Memory B cell (primary cell): ENCODE results near the gene SLC46A1.
"Not testable (repeated sequence)": the region's sequence is repeated elsewhere in the genome, so short reads cannot be mapped to it uniquely, and the experiment has no call there.

ENCODE experiments used
- ATAC-seq: fragments of 150-1000 bp; cut with Tn5 transposase; 2 replicates; pipeline ENCODE4 v1.10.0; 2021; ENCODE audit warnings: low read depth, mild to moderate bottlenecking, moderate library complexity
- DNase-seq, 2 donors: peaks; one replicate each; pipeline ENCODE4 v3.0.0; 2022; ENCODE audit warnings: low spot score in 2 of 2
- H3K27ac Mint-ChIP-seq: one replicate; pipeline ENCODE4 v1.8.0; 2022; ENCODE audit warnings: mild to moderate bottlenecking, moderate library complexity, mixed read lengths
- H3K27me3 Mint-ChIP-seq: one replicate; pipeline ENCODE4 v1.8.0; 2022; ENCODE audit warnings: mixed read lengths
- H3K36me3 Mint-ChIP-seq: one replicate; pipeline ENCODE4 v1.8.0; 2022; ENCODE audit warnings: mild to moderate bottlenecking, mixed read lengths
- H3K4me1 Mint-ChIP-seq: one replicate; pipeline ENCODE4 v1.8.0; 2022; ENCODE audit warnings: mixed read lengths
- H3K4me3 Mint-ChIP-seq: one replicate; pipeline ENCODE4 v1.8.0; 2022; ENCODE audit warnings: mild to moderate bottlenecking, moderate library complexity, mixed read lengths
- H3K9me3 Mint-ChIP-seq: one replicate; pipeline ENCODE4 v1.8.0; 2022; ENCODE audit warnings: mixed read lengths

Gene SLC46A1

DNA sequence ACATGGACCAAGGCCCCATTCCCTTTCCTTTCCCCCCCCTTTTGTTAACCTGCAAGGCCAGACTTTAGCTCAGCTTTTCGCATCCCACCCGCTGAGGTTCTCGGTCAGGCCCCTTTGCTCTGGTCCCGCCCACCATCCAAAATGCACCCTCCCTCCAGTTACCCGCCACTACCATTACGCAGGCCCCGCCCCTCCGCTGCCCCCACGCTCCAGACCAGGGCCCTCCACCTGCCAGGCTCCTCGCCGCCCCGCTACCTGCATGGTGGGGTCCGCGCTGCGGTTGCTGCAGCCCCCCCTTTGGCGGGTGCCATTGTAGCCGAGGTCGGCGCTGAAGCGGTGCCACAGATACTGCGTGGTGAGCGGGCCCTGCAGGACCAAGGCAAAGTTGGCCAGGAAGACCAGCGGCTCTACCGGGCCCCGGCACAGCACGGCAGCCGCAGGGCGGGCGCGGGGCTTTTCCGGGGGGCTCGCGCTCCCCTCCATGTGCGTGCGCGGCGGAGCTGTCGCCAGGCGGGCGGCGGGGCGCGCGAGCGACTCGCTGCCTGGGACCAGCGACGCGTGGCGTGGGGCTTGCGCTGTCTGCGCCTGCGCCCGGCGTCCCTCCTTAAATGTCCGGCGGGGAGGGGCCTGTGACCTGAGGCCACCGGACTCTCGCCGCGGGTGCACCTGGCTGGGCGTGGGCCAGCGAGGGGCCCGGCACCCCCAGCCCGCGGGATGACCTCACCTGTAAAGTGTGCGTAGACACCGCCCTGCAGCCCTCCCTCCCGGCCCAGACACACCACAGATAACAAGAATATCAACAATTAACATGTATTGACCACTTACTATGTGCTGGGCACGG is at the start of gene SLC46A1:
Gene SLC46A1, minus strand, starts transcription at position 581 of the 841 bp plus-strand sequence. Its CDS starts 98 bp downstream, at position 483.
- H3K4me1 Mint-ChIP-seq: peaks cover 8% of the 10 kb centered on the region
- peak; percentile 32 to 50 for DNase-seq
- H3K27ac Mint-ChIP-seq: peak within 1 kb of the TSS; percentile 35
- ATAC-seq: peak; percentile 81
- H3K9me3 Mint-ChIP-seq: no peaks in the 10 kb centered on the region
- no peaks in the 10 kb centered on the region for H3K36me3 Mint-ChIP-seq
- peak within 1 kb of the TSS; percentile 88 for H3K4me3 Mint-ChIP-seq
- H3K27me3 Mint-ChIP-seq: no peaks in the 10 kb centered on the region

DNA sequence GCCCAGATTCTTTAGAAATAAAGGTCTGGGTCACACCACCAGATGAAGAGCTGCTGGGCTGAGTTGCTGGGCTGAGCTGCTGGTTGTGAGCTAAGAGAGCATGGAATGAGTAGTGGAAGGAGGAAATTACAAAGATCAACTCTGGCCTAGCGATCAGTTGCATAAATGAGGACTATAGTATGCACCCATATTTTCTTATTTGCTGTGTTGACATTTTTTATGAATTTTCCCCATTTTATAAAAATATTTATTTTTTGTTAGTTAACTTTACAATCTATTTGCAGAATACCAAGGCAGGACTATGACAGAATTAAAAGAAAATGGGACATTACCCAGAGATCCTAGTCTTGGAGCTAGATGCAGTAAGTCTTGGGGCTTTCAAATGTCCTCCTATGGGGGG is 43.8 kb upstream of the SLC46A1 start:
- ATAC-seq (no peak), DNase-seq (no peak)
- Mint-ChIP-seq H3K9me3 (peaks cover 9% of the 10 kb centered on the region), H3K36me3 (peaks cover 2% of the 10 kb centered on the region), H3K4me3 (no peak overlapping the region), H3K27me3 (peaks cover 3% of the 10 kb centered on the region), H3K4me1 (no peaks in the 10 kb centered on the region), H3K27ac (no peak overlapping the region)

DNA sequence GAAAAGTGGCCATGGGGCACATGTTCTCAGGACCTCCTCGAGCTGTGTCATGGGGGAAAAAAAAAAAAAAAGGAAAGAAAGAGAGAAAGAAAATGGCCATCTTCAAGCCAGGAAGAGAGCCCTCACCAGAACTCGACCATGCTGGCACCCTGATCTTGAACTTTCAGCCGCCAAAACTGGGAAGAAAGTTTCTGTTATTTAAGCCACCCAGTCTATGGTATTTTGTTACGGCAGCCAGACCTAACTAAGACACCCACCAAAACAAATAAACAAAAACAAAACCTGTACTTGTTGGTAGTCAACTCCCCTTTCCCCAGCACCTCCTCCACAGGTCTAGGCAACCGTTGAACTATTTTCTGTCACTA is 41.4 kb upstream of the SLC46A1 start:
- H3K4me1 Mint-ChIP-seq: no peaks in the 10 kb centered on the region
- peaks cover 2% of the 10 kb centered on the region for H3K36me3 Mint-ChIP-seq
- H3K27me3 Mint-ChIP-seq: no peaks in the 10 kb centered on the region
- DNase-seq (no peak), ATAC-seq (no peak)
- no peak overlapping the region for H3K27ac Mint-ChIP-seq
- peaks cover 9% of the 10 kb centered on the region for H3K9me3 Mint-ChIP-seq
- no peak overlapping the region for H3K4me3 Mint-ChIP-seq

- no peak for DNase-seq
- H3K4me3 Mint-ChIP-seq: no peak overlapping the region
- no peak for ATAC-seq
- no peak overlapping the region for H3K27ac Mint-ChIP-seq
- no peaks in the 10 kb centered on the region for H3K27me3 Mint-ChIP-seq
- peaks cover 9% of the 10 kb centered on the region for H3K9me3 Mint-ChIP-seq
- H3K36me3 Mint-ChIP-seq: peaks cover 2% of the 10 kb centered on the region
- no peaks in the 10 kb centered on the region for H3K4me1 Mint-ChIP-seq
Measured at GRCh38 chr17:28446716-28447395, 40.8 kb upstream of the SLC46A1 start.

DNA sequence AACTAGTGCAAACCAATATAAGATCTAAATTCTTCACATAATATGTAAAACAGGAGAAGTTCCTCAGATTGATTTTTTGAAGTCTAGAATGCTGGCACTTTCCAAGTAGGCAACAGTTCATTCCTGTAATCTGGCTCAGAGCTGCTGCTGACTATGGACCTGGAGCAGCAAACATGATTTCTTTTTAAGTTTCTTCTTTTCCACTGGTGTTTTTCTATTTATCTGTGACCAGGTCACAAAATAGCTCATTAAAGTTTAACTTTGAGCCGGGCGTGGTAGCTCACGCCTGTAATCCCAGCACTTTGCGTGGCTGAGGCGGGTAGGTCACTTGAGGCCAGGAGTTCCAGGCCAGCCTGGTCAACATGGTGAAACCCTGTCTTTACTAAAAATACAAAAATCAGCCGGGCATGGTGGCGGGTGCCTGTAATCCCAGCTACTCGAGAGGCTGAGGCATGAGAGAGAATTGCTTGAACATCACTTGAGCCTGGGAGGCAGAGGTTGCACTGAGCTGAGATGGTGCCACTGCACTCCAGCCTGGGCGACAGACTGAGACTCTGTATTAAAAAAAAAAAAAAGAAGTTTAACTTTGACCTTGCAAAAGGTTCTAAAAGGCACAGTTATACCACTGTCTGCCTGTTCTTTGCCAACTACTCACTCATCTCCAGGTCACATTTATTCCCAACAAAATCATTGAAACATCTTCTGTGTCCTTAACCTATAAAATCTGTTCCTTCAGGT is 38.1 kb upstream of the SLC46A1 start:
- H3K4me3 Mint-ChIP-seq: no peak overlapping the region
- no peaks in the 10 kb centered on the region for H3K4me1 Mint-ChIP-seq
- H3K27ac Mint-ChIP-seq: no peak overlapping the region
- peaks cover 2% of the 10 kb centered on the region for H3K9me3 Mint-ChIP-seq
- ATAC-seq: no peak
- no peaks in the 10 kb centered on the region for H3K36me3 Mint-ChIP-seq
- no peak for DNase-seq
- H3K27me3 Mint-ChIP-seq: no peaks in the 10 kb centered on the region

- not testable (repeated sequence) for H3K4me1 Mint-ChIP-seq, H3K27ac Mint-ChIP-seq, H3K4me3 Mint-ChIP-seq, H3K27me3 Mint-ChIP-seq, DNase-seq, H3K36me3 Mint-ChIP-seq, ATAC-seq, H3K9me3 Mint-ChIP-seq
Measured at GRCh38 chr17:28434326-28434725, 28.3 kb upstream of the SLC46A1 start.

DNA sequence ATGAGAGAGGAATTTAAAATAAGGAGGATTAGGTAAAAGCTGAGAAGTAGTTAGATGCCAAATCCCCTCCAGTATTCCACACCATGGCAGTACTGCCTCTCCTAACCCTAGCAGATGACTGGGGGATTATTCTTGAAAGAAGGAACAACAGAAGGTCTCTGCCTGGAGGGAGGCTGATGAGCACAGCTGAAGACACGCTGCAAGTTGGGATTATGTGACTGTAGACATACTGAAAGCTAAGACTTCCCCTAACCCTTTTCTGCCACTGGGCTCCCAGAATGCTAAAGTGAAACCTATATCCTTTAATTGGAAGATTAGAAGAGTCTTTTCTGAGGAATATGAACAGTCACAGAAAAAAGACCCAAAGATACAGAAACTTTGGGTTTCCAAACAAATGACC is 27.7 kb upstream of the SLC46A1 start:
- Mint-ChIP-seq H3K27me3 (peaks cover 3% of the 10 kb centered on the region), H3K36me3 (peaks cover 1% of the 10 kb centered on the region), H3K9me3 (no peaks in the 10 kb centered on the region), H3K27ac (no peak overlapping the region), H3K4me3 (no peak overlapping the region), H3K4me1 (peaks cover 2% of the 10 kb centered on the region)
- ATAC-seq (no peak), DNase-seq (no peak)

DNA sequence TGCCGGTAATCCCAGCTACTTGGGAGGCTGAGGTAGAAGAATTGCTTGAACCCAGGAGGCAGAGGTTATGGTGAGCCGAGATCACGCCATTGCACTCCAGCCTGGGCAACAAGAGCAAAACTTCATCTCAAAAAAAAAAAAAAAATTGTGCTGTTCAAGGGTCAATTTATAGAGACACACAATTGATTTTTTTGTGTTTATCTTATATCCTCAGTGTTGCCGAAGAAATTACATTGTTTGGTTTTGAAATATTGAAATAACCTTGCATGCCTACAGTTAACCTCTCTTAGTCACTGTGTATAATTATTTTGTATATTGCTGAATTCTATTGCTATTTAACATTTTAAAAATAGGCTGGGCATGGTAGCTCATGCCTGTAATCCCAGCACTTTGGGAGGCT is 22.0 kb upstream of the SLC46A1 start:
- DNase-seq, H3K27ac Mint-ChIP-seq, H3K36me3 Mint-ChIP-seq, H3K4me3 Mint-ChIP-seq, ATAC-seq, H3K9me3 Mint-ChIP-seq, H3K4me1 Mint-ChIP-seq: not testable (repeated sequence)
- H3K27me3 Mint-ChIP-seq: peaks cover 17% of the 10 kb centered on the region

DNA sequence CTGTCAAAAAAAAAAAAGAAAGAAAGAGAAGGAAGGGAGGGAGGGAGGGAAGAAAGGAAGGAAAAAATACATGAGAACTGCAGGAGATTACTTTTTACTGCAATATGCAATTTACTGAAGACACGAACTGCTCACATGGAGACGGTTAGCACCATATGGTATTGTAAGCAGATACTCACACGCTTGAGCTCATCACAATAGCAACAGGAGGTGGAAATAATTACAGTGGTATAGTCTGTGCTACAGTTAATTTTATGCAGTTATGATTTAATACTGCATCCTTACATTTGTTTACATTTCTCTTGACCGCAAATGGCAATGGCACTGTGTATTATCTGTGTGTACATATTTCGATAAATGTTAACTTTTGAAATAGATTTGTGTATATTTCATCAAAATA is 21.4 kb upstream of the SLC46A1 start:
- no peak for ATAC-seq
- H3K27ac Mint-ChIP-seq: no peak overlapping the region
- H3K27me3 Mint-ChIP-seq: peaks cover 17% of the 10 kb centered on the region
- H3K9me3 Mint-ChIP-seq: no peaks in the 10 kb centered on the region
- H3K4me3 Mint-ChIP-seq: no peak overlapping the region
- DNase-seq: no peak
- no peaks in the 10 kb centered on the region for H3K4me1 Mint-ChIP-seq
- H3K36me3 Mint-ChIP-seq: no peaks in the 10 kb centered on the region

GRCh38 chr17:28426081-28426519 is 20.1 kb upstream of the SLC46A1 start:
- no peaks in the 10 kb centered on the region for H3K36me3 Mint-ChIP-seq
- H3K4me3 Mint-ChIP-seq: no peak overlapping the region
- no peaks in the 10 kb centered on the region for H3K4me1 Mint-ChIP-seq
- ATAC-seq (no peak), DNase-seq (no peak)
- H3K27ac Mint-ChIP-seq: no peak overlapping the region
- H3K27me3 Mint-ChIP-seq: peaks cover 14% of the 10 kb centered on the region
- H3K9me3 Mint-ChIP-seq: no peaks in the 10 kb centered on the region

DNA sequence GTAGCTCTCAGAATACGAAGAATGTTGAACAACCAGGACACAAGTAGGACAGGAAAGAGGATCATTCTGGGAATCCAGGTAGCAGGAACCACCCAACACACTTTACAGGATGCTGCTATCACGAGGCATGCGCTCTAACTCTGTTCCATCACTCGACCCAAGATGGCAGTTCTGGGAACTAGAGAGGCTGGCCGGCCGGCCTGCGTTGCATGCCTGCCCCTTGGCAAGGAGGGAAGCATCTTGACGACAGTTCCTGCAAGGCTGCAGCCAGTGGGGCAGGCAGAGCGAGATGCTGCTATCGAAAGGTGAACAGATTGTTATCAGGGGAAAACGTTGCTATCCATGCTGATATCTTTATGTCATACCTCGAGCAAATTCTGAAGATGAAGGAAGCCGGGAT is 19.2 kb upstream of the SLC46A1 start:
- DNase-seq (no peak), ATAC-seq (no peak)
- Mint-ChIP-seq H3K36me3 (no peaks in the 10 kb centered on the region), H3K4me1 (no peaks in the 10 kb centered on the region), H3K27ac (no peak overlapping the region), H3K27me3 (peaks cover 14% of the 10 kb centered on the region), H3K9me3 (no peaks in the 10 kb centered on the region), H3K4me3 (no peak overlapping the region)

- H3K4me3 Mint-ChIP-seq: no peak overlapping the region
- H3K36me3 Mint-ChIP-seq: no peaks in the 10 kb centered on the region
- H3K27ac Mint-ChIP-seq: no peak overlapping the region
- peaks cover 3% of the 10 kb centered on the region for H3K4me1 Mint-ChIP-seq
- no peak for ATAC-seq
- no peaks in the 10 kb centered on the region for H3K9me3 Mint-ChIP-seq
- peaks cover 11% of the 10 kb centered on the region for H3K27me3 Mint-ChIP-seq
- no peak for DNase-seq
Measured at GRCh38 chr17:28421787-28422305, 15.8 kb upstream of the SLC46A1 start.

- peak; percentile 92 for ATAC-seq
- H3K9me3 Mint-ChIP-seq: no peaks in the 10 kb centered on the region
Measured at GRCh38 chr17:28416703-28417311, 10.8 kb upstream of the SLC46A1 start.

More at GRCh38 chr17:28416703-28417311, 10.8 kb upstream of the SLC46A1 start:
- Mint-ChIP-seq H3K4me3 (no peak overlapping the region), H3K27ac (no peak overlapping the region), H3K36me3 (no peaks in the 10 kb centered on the region), H3K4me1 (peaks cover 6% of the 10 kb centered on the region), H3K27me3 (peaks cover 3% of the 10 kb centered on the region)
- peak; percentile 42 to 54 for DNase-seq
